K562 (cell line): ENCODE results near the gene MORC1. TPM values are rescaled to one million over a fixed set of nuclear protein-coding genes. Genes with fewer than 3 reads are reported as not detected.

Source experiments
- ATAC-seq: fragments of 200-7000 bp; cut with Tn5 transposase; 3 replicates; pipeline ENCODE4 v1.9.1; 2020; ENCODE audit warnings: moderate library complexity
- BruUV-seq: library from RNA; stranded (reverse); fragments of 400-500 nt; replicated peaks from 2 replicates; lab custom pipeline; 2021; lab: Mats Ljungman, UMichigan
- CTCF ChIA-PET: fragments of 300-600 bp; formaldehyde crosslinking; extraction: SDS; loops from one replicate; lab custom pipeline; 2021; ENCODE audit warnings: low intra/inter-chr PET ratio; lab: Yijun Ruan, JAX
- POLR2A ChIA-PET: fragments of 300-600, 350-650 bp; sonication (Branson Sonifier 250); formaldehyde crosslinking; extraction: SDS; loops from one replicate; lab custom pipeline; 2021; ENCODE audit warnings: antibody characterized with exemption, inconsistent platforms; lab: Yijun Ruan, JAX
- DNase-seq, 4 experiments: peaks; one replicate each; pipeline versions ENCODE4 v3.0.0 to v3.0.0-alpha.2; 2011 to 2018; ENCODE audit warnings: low spot score in 3 of 4, mixed read lengths in 3 of 4; ENCODE audit errors: extremely low read depth in 1 of 4
- FAIRE-seq: peaks from 2 replicates; lab custom pipeline; 2011; peaks lifted over from hg19 to GRCh38; lab: Jason Lieb, UNC
- H2AFZ ChIP-seq: 2 replicates; pipeline ENCODE4 v1.6.0; 2011; ENCODE audit warnings: low read depth, low read length, control low read depth, inconsistent platforms
- H3K27ac ChIP-seq: fragments of 200-600 bp; 3 replicates; pipeline ENCODE4 v1.8.0; 2011; ENCODE audit warnings: low read depth, mild to moderate bottlenecking, control low read depth, inconsistent platforms, low read length, moderate library complexity, mixed read lengths; ENCODE audit errors: extremely low read depth
- H3K27me3 ChIP-seq, 2 experiments: fragments of 300-600 bp in 1 of 2; 2 replicates in 1 of 2; 3 replicates in 1 of 2; pipeline versions ENCODE4 v1.6.0 to v1.8.0; 2011; ENCODE audit warnings: inconsistent platforms in 2 of 2, low read length in 2 of 2, mild to moderate bottlenecking in 1 of 2, mixed read lengths in 1 of 2, moderate library complexity in 1 of 2; ENCODE audit not compliant: control insufficient read depth in 2 of 2, insufficient read depth in 2 of 2
- H3K36me3 ChIP-seq: fragments of 300-600 bp; 3 replicates; pipeline ENCODE4 v1.8.0; 2011; ENCODE audit warnings: mild to moderate bottlenecking, low read length, inconsistent platforms; ENCODE audit not compliant: control insufficient read depth, insufficient read depth
- H3K4me1 ChIP-seq, 2 experiments: fragments of 200-600 bp in 1 of 2; replicated peaks in 1 of 2; 2 replicates in 1 of 2; 3 replicates in 1 of 2; pipeline versions ENCODE4 v1.5.1 to v1.8.0; 2011; ENCODE audit warnings: inconsistent platforms in 2 of 2, low read length in 2 of 2, mild to moderate bottlenecking in 1 of 2, mixed read lengths in 1 of 2, moderate library complexity in 1 of 2; ENCODE audit not compliant: control insufficient read depth in 2 of 2, insufficient read depth in 2 of 2
- H3K4me2 ChIP-seq: 2 replicates; pipeline ENCODE4 v1.6.1; 2011; ENCODE audit warnings: low read length, control low read depth, inconsistent platforms, mixed read lengths; ENCODE audit not compliant: insufficient read depth
- H3K4me3 ChIP-seq: fragments of 200-600 bp; sonication (generic), shearing (Covaris generic); 2 replicates; pipeline ENCODE4 v1.5.1; 2016; ENCODE audit warnings: control low read depth, inconsistent platforms
- H3K79me2 ChIP-seq: fragments of 200-600 bp; 3 replicates; pipeline ENCODE4 v1.8.0; 2011; ENCODE audit warnings: low read length, inconsistent platforms; ENCODE audit not compliant: control insufficient read depth, insufficient read depth
- H3K9ac ChIP-seq, 2 experiments: 2 replicates each; pipeline versions ENCODE4 v1.6.0 to v1.6.1; 2011; ENCODE audit warnings: low read depth in 2 of 2, low read length in 2 of 2, control low read depth in 1 of 2, inconsistent platforms in 1 of 2, mild to moderate bottlenecking in 1 of 2, mixed read lengths in 1 of 2; ENCODE audit not compliant: insufficient read depth in 1 of 2
- H3K9me1 ChIP-seq: one replicate; pipeline ENCODE4 v1.6.0; 2011; ENCODE audit warnings: inconsistent platforms, mild to moderate bottlenecking, low read length, moderate library complexity; ENCODE audit not compliant: control insufficient read depth, insufficient read depth
- H3K9me3 ChIP-seq: replicated peaks from 2 replicates; pipeline ENCODE4 v1.5.1; 2011; ENCODE audit warnings: low read depth, low read length, inconsistent platforms; ENCODE audit not compliant: control insufficient read depth, insufficient read depth
- H4K20me1 ChIP-seq: replicated peaks from 2 replicates; pipeline ENCODE4 v1.6.1; 2011; ENCODE audit warnings: low read length, inconsistent platforms, mixed read lengths; ENCODE audit not compliant: control insufficient read depth, insufficient read depth
- CHD2 ChIP-seq: IDR thresholded peaks from 2 replicates; pipeline ENCODE4 v1.6.1; 2011; ENCODE audit warnings: low read depth, low read length
- HNRNPLL ChIP-seq: fragments of 200-400 bp; formaldehyde crosslinking; IDR thresholded peaks from 2 replicates; pipeline ENCODE4 v1.6.1; 2017; ENCODE audit warnings: low read length, low read depth, mild to moderate bottlenecking; ENCODE audit not compliant: poor library complexity, severe bottlenecking
- MXD1 ChIP-seq: fragments of 250-450 bp; sonication (Bioruptor Pico); IDR thresholded peaks from 2 replicates; pipeline ENCODE4 v1.8.0; 2021; ENCODE audit warnings: borderline replicate concordance, mild to moderate bottlenecking, moderate library complexity; ENCODE audit not compliant: poor library complexity, severe bottlenecking
- NR4A1 ChIP-seq, 2 experiments: fragments of 250-450 bp in 1 of 2; fragments of 450-650 bp in 1 of 2; sonication (Bioruptor Pico) in 1 of 2; IDR thresholded peaks; 2 replicates each; pipeline versions ENCODE4 v1.4.0 to v1.6.1; 2016 to 2020; ENCODE audit warnings: mild to moderate bottlenecking in 2 of 2, missing compliant biosample characterization in 1 of 2, missing genetic modification characterization in 1 of 2, moderate library complexity in 1 of 2
- PHB2 ChIP-seq: fragments of 450-650 bp; IDR thresholded peaks from 2 replicates; pipeline ENCODE4 v1.6.1; 2017; ENCODE audit warnings: low read depth
- SMARCC2 ChIP-seq: fragments of 450-650 bp; IDR thresholded peaks from 2 replicates; pipeline ENCODE4 v1.6.1; 2017; ENCODE audit warnings: antibody characterized with exemption, moderate library complexity, mild to moderate bottlenecking, low read depth
- SRSF7 ChIP-seq: fragments of 200-400 bp; formaldehyde crosslinking; optimal IDR thresholded peaks from 2 replicates; pipeline ENCODE3; 2017; ENCODE audit warnings: mild to moderate bottlenecking, low read depth, low read length
- TFAM ChIP-seq: fragments of 250-450 bp; sonication (Bioruptor Pico); conservative IDR thresholded peaks from 2 replicates; pipeline ENCODE4 v1.5.0; 2021; ENCODE audit warnings: mild to moderate bottlenecking, moderate library complexity
- ZBTB26 ChIP-seq: fragments of 450-650 bp; formaldehyde crosslinking; IDR thresholded peaks from 2 replicates; pipeline ENCODE4 v1.4.0; 2022; ENCODE audit warnings: missing genetic modification characterization
- ZHX1 ChIP-seq: fragments of 150-350 bp; conservative IDR thresholded peaks from 2 replicates; pipeline ENCODE4 v1.6.1; 2014; ENCODE audit warnings: low read length
- ZNF668 ChIP-seq: fragments of 250-450 bp; sonication (Bioruptor Pico); IDR thresholded peaks from 2 replicates; pipeline ENCODE4 v1.8.0; 2022; ENCODE audit warnings: mild to moderate bottlenecking, inconsistent platforms
- ZNF717 ChIP-seq: fragments of 250-450 bp; sonication (Bioruptor Pico); IDR thresholded peaks from 2 replicates; pipeline ENCODE4 v1.5.0; 2021
- WGBS: fragments of 100-300 bp; shearing (Covaris generic); methylation state at CpG from one replicate; pipeline ENCODE4 v1.1.6; 2016; ENCODE audit warnings: low coverage, mixed read lengths; ENCODE audit not compliant: insufficient coverage; ENCODE audit errors: missing lambda C conversion rate; 5-methylcytosine and 5-hydroxymethylcytosine counted together
- in situ Hi-C: fragments of 300-500 bp; cut with MboI; formaldehyde crosslinking; loops from 4 replicates; pipeline ENCODE4 v1.15.0; 2018; ENCODE audit warnings: inconsistent platforms, mixed read lengths
- intact Hi-C: fragments of 100-400 bp; cut with micrococcal nuclease; formaldehyde crosslinking; loops from 2 replicates; pipeline ENCODE4 v1.14.2; 2022
- polyA plus RNA-seq, 8 experiments: library from polyadenylated mRNA; depleted of rRNA in 4 of 8; stranded (reverse) in 5 of 8; unstranded in 3 of 8; fragments of >200 nt; fragmentation: Nextera tagmentation in 2 of 8; fragmentation: Illumina TruSeq in 1 of 8; extraction: Ambion mirVana in 2 of 8; extraction: Trizol in 1 of 8; gene quantifications; 2 replicates each; pipeline versions ENCODE4 v1.2.1 to v1.2.3, GENCODE V29; 2011 to 2014; ENCODE audit warnings: inconsistent platforms in 1 of 8, missing spikeins in 1 of 8
- total RNA-seq, 7 experiments: library from RNA; depleted of rRNA in 6 of 7; stranded (reverse); fragments of >200 nt in 6 of 7; fragmentation: Illumina TruSeq in 2 of 7; extraction: Trizol in 2 of 7; gene quantifications; 2 replicates each; pipeline versions ENCODE4 v1.2.1 to v1.2.3, GENCODE V29; 2011 to 2021; ENCODE audit warnings: low replicate concordance in 1 of 7

MORC1 gene
- total and polyA plus RNA-seq, 9 of the 15 experiments (the other 6 are each of a cell fraction or from before 2014, with no cell fraction given), result 0.08 to 0.41 (median 0.30) TPM; not detected in 1

GRCh38 chr3:109033000-109033660 lies 84.8 kb downstream of the MORC1 start:
- no peak overlapping the region for H3K9ac ChIP-seq
- no peaks in the 10 kb centered on the region for H4K20me1 ChIP-seq
- ChIA-PET POLR2A (no interaction called here), CTCF (no interaction called here)
- in situ Hi-C loops, result no loop called here
- ATAC-seq (no peak), FAIRE-seq (no peak), DNase-seq (no peak)
- H3K9me1 ChIP-seq, result no peaks in the 10 kb centered on the region
- no peaks in the 10 kb centered on the region for H3K9me3 ChIP-seq
- no peak overlapping the region for H3K27ac ChIP-seq
- intact Hi-C loops, result no loop called here
- no peaks in the 10 kb centered on the region for H3K27me3 ChIP-seq
- whole genome bisulfite sequencing, result 0% methylated on average over 3 of the region's 3 CpGs
- BruUV-seq, result no TSS peak
- no peaks in the 10 kb centered on the region for H3K4me1 ChIP-seq
- no peaks in the 10 kb centered on the region for H3K79me2 ChIP-seq
- H3K36me3 ChIP-seq, result no peaks in the 10 kb centered on the region
- TF ChIP-seq CHD2, result no peak
- TF ChIP-seq SMARCC2, result no peak
- no peak for TF ChIP-seq ZNF717 (CRISPR knock-in tag)
- TF ChIP-seq PHB2, result no peak
- TF ChIP-seq MXD1 (CRISPR knock-in tag), result no peak
- TF ChIP-seq ZHX1, result no peak
- no peak for TF ChIP-seq NR4A1 (CRISPR knock-in tag; IDR thresholded peaks at IDR 0.05)
- no peak for TF ChIP-seq NR4A1 (tag; IDR thresholded peaks at IDR 0.05)
- no peak for TF ChIP-seq ZBTB26
- TF ChIP-seq TFAM, result no peak
- no peak for TF ChIP-seq ZNF668 (CRISPR knock-in tag)
- no peak for TF ChIP-seq SRSF7
- TF ChIP-seq HNRNPLL, result no peak
- no peak overlapping the region for H3K4me2 ChIP-seq
- no peak overlapping the region for H2AFZ ChIP-seq
- no peak overlapping the region for H3K4me3 ChIP-seq
